ENCODE data around the gene TRPC1. TPM values are rescaled to one million over a fixed set of nuclear protein-coding genes. Genes with fewer than 3 reads are reported as not detected.

The TRPC1 gene
- polyA plus RNA-seq, 1 donor (not counting 4 experiments of a cell fraction or from before 2014, with no cell fraction given), result 9.1 TPM

- FAIRE-seq, result no peak
- H3K9ac ChIP-seq (ENCODE audit: control insufficient read depth, extremely low read depth, insufficient read depth, low read length), result no peak overlapping the region
- no peak overlapping the region for H2AFZ ChIP-seq (ENCODE audit: control insufficient read depth, low read length)
- no peak overlapping the region for H3K4me3 ChIP-seq (ENCODE audit: control insufficient read depth in 2 of 3, extremely low read depth in 1 of 3, insufficient read depth in 2 of 3, low read depth in 1 of 3, low read length in 3 of 3)
- TF ChIP-seq EZH2 (IDR thresholded peaks at IDR 0.05; ENCODE audit: low read length) (no peak), CTCF (optimal IDR thresholded peaks at IDR 0.05 in 1 of 3, IDR thresholded peaks at IDR 0.05 in 1 of 3, conservative IDR thresholded peaks at IDR 0.05 in 1 of 3; ENCODE audit: extremely low read depth in 1 of 3, insufficient read depth in 2 of 3, low read length in 3 of 3) (no peak)
- H3K4me1 ChIP-seq (ENCODE audit: control insufficient read depth, extremely low read depth, insufficient read depth, low read length), result no peaks in the 10 kb centered on the region
- H3K27me3 ChIP-seq (ENCODE audit: control insufficient read depth, extremely low read depth, insufficient read depth, low read length), result no peaks in the 10 kb centered on the region
- no peaks in the 10 kb centered on the region for H4K20me1 ChIP-seq (ENCODE audit: control insufficient read depth, extremely low read depth, insufficient read depth, low read length)
- H3K4me2 ChIP-seq (ENCODE audit: control insufficient read depth, extremely low read depth, insufficient read depth, low read depth, low read length), result no peak overlapping the region
- no peaks in the 10 kb centered on the region for H3K36me3 ChIP-seq (ENCODE audit: control insufficient read depth in 2 of 2, extremely low read depth in 1 of 2, insufficient read depth in 2 of 2, low read length in 2 of 2)
- no peak for DNase-seq (ENCODE audit: low read depth, low spot score)
- no peaks in the 10 kb centered on the region for H3K79me2 ChIP-seq (ENCODE audit: control insufficient read depth, insufficient read depth, low read length)
- dilution Hi-C loops (cut with MboI; ENCODE audit: extremely low pct_ligation_motif_present, low sequenced_read_pairs), result no loop called here
- no peaks in the 10 kb centered on the region for H3K9me1 ChIP-seq (ENCODE audit: control insufficient read depth, extremely low read depth, insufficient read depth, low read length)
- H3K9me3 ChIP-seq (ENCODE audit: control insufficient read depth, low read depth, low read length), result no peaks in the 10 kb centered on the region
- H3K27ac ChIP-seq (ENCODE audit: control insufficient read depth, insufficient read depth, low read length), result no peak overlapping the region
These were observed 77.9 kb downstream of the TRPC1 start for GRCh38 chr3:142801746-142802145.

GRCh38 chr3:142802891-142803290, 79.1 kb downstream of the TRPC1 start:
- Histone ChIP-seq H4K20me1 (ENCODE audit: control insufficient read depth, extremely low read depth, insufficient read depth, low read length) (no peaks in the 10 kb centered on the region), H3K9ac (ENCODE audit: control insufficient read depth, extremely low read depth, insufficient read depth, low read length) (no peak overlapping the region), H3K9me3 (ENCODE audit: control insufficient read depth, low read depth, low read length) (no peaks in the 10 kb centered on the region), H3K27ac (ENCODE audit: control insufficient read depth, insufficient read depth, low read length) (no peak overlapping the region), H2AFZ (ENCODE audit: control insufficient read depth, low read length) (no peak overlapping the region), H3K9me1 (ENCODE audit: control insufficient read depth, extremely low read depth, insufficient read depth, low read length) (no peaks in the 10 kb centered on the region), H3K4me1 (ENCODE audit: control insufficient read depth, extremely low read depth, insufficient read depth, low read length) (no peaks in the 10 kb centered on the region), H3K36me3 (ENCODE audit: control insufficient read depth in 2 of 2, extremely low read depth in 1 of 2, insufficient read depth in 2 of 2, low read length in 2 of 2) (no peaks in the 10 kb centered on the region), H3K4me2 (ENCODE audit: control insufficient read depth, extremely low read depth, insufficient read depth, low read depth, low read length) (no peak overlapping the region), H3K27me3 (ENCODE audit: control insufficient read depth, extremely low read depth, insufficient read depth, low read length) (no peaks in the 10 kb centered on the region), H3K4me3 (ENCODE audit: control insufficient read depth in 2 of 3, extremely low read depth in 1 of 3, insufficient read depth in 2 of 3, low read depth in 1 of 3, low read length in 3 of 3) (no peak overlapping the region), H3K79me2 (ENCODE audit: control insufficient read depth, insufficient read depth, low read length) (no peaks in the 10 kb centered on the region)
- DNase-seq (ENCODE audit: low read depth, low spot score) (no peak), FAIRE-seq (no peak)
- dilution Hi-C loops (cut with MboI; ENCODE audit: extremely low pct_ligation_motif_present, low sequenced_read_pairs), result no loop called here
- TF ChIP-seq EZH2 (IDR thresholded peaks at IDR 0.05; ENCODE audit: low read length), result no peak
- TF ChIP-seq CTCF (optimal IDR thresholded peaks at IDR 0.05 in 1 of 3, IDR thresholded peaks at IDR 0.05 in 1 of 3, conservative IDR thresholded peaks at IDR 0.05 in 1 of 3; ENCODE audit: extremely low read depth in 1 of 3, insufficient read depth in 2 of 3, low read length in 3 of 3), result no peak

All from keratinocyte (primary cell).